Right lobe of liver (tissue), 4 donors: Measurements from ENCODE around the gene DIAPH3.

Experiments
- POLR2A ChIP-seq: fragments of 450-650 bp; IDR thresholded peaks from one replicate; pipeline ENCODE4 v1.6.1; 2017; ENCODE audit warnings: antibody characterized with exemption, mild to moderate bottlenecking
- TF ChIP-seq, protein P1 (sequence below), 4 donors: fragments of 200-600 bp in 3 of 4; fragments of 450-650 bp in 1 of 4; IDR thresholded peaks; one replicate each; pipeline versions ENCODE4 v1.5.1 to v1.8.0; 2016 to 2022; ENCODE audit warnings: antibody characterized with exemption in 4 of 4, mild to moderate bottlenecking in 2 of 4
- donor health status: DM: no; HTN: no; CAD: no.
- donor health status: DM: no; HTN: no; CAD: no.
- donor health status: DM: no; HTN: yes; CAD: no.

DNA sequence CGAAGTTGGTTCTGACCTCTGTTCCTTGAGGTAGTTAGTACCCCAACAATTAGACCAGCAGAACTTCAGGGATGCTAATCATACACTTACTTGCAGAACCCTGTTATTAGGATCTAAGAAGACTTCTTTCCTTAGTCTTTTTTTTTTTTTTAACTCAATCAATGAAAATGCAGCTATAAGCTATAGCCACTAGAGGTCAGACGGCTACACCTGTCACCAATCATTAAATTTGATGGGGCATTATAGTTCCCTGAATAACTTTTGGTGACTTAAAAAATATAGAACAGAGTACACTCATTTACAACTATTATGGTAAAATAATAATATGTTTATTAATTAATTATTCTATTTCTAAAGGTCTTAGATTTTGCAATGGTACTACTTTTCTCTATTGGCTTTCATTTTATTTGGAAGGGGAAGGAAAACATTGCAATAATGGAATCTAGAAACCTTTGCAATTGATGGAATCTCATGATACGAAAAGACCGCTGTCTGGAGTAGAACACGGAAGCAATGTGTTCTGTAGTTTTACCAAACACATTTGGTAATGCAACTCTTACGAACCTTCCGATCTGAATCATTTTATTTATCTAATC, 483.2 kb downstream of the DIAPH3 start:
- TF ChIP-seq, protein P1, sequence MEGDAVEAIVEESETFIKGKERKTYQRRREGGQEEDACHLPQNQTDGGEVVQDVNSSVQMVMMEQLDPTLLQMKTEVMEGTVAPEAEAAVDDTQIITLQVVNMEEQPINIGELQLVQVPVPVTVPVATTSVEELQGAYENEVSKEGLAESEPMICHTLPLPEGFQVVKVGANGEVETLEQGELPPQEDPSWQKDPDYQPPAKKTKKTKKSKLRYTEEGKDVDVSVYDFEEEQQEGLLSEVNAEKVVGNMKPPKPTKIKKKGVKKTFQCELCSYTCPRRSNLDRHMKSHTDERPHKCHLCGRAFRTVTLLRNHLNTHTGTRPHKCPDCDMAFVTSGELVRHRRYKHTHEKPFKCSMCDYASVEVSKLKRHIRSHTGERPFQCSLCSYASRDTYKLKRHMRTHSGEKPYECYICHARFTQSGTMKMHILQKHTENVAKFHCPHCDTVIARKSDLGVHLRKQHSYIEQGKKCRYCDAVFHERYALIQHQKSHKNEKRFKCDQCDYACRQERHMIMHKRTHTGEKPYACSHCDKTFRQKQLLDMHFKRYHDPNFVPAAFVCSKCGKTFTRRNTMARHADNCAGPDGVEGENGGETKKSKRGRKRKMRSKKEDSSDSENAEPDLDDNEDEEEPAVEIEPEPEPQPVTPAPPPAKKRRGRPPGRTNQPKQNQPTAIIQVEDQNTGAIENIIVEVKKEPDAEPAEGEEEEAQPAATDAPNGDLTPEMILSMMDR (IDR thresholded peaks at IDR 0.05), result peak; percentile 54 to 81 (median 78)
- TF ChIP-seq POLR2A, result no peak
